Measurements from ENCODE around the gene CLCN4. TPM values are rescaled to one million over a fixed set of nuclear protein-coding genes. Genes with fewer than 3 reads are reported as not detected.

CLCN4 gene
- total and polyA plus RNA-seq, 2 of the 8 experiments (the other 6 are each of a cell fraction or from before 2014, with no cell fraction given) = 3.3 to 11.2 TPM

- no peaks in the 10 kb centered on the region; the same call in 1 of the 2 replicates for H3K79me1 ChIP-seq (ENCODE audit: low read depth, low read length)
- H3K79me2 ChIP-seq (ENCODE audit: control insufficient read depth in 1 of 2, insufficient read depth in 2 of 2, low read length in 2 of 2) = no peaks in the 10 kb centered on the region
- no peak overlapping the region for H3K4me2 ChIP-seq (ENCODE audit: insufficient read depth in 1 of 2, low read depth in 2 of 2, low read length in 2 of 2)
- H2BK120ac ChIP-seq (replicated peaks; ENCODE audit: low read depth, low read length) = no peak overlapping the region
- no peak overlapping the region for H3K14ac ChIP-seq (ENCODE audit: insufficient read length)
- no peak overlapping the region for H4K91ac ChIP-seq (replicated peaks; ENCODE audit: insufficient read length, low read length)
- DNase-seq (ENCODE audit: low read depth in 1 of 2, low spot score in 2 of 2) (no peak), FAIRE-seq (no peak)
- no peaks in the 10 kb centered on the region for H3K36me3 ChIP-seq (ENCODE audit: control insufficient read depth in 2 of 4, insufficient read depth in 4 of 4, low read length in 3 of 4)
- no peak overlapping the region for H3K27ac ChIP-seq (ENCODE audit: low read depth, low read length)
- no peak overlapping the region for H4K8ac ChIP-seq (ENCODE audit: extremely low read depth, insufficient read depth, low read length)
- no peak overlapping the region for H2BK12ac ChIP-seq (ENCODE audit: low read depth, low read length)
- CTCF ChIA-PET (ENCODE audit: partially characterized antibody) = no interaction called here
- no peak overlapping the region for H3K18ac ChIP-seq (ENCODE audit: extremely low read depth, low read length)
- no peaks in the 10 kb centered on the region for H3K9me3 ChIP-seq (ENCODE audit: insufficient read depth in 2 of 2, low read depth in 1 of 2, low read length in 1 of 2)
- H3K4me1 ChIP-seq (replicated peaks in 1 of 4; ENCODE audit: control insufficient read depth in 3 of 4, insufficient read depth in 4 of 4, low read length in 3 of 4) = peaks cover 0 to 6% (median 3%) of the 10 kb centered on the region in 4 experiments; a peak in 3 of 7 replicates
- TF ChIP-seq SRF (IDR thresholded peaks at IDR 0.05; ENCODE audit: low read depth, low read length) = no peak
- no peak for TF ChIP-seq RNF2 (IDR thresholded peaks at IDR 0.05; ENCODE audit: borderline replicate concordance, low read depth, low read length, missing control alignments, poor library complexity, severe bottlenecking)
- no peak for TF ChIP-seq RXRA (IDR thresholded peaks at IDR 0.05; ENCODE audit: insufficient read depth, low read depth, low read length)
- H3K23ac ChIP-seq (ENCODE audit: insufficient read length) = no peak overlapping the region
- H2AFZ ChIP-seq (ENCODE audit: low read length) = no peak overlapping the region
- no peaks in the 10 kb centered on the region for H3K23me2 ChIP-seq (ENCODE audit: low read depth, low read length)
- no peak overlapping the region for H2AK5ac ChIP-seq (ENCODE audit: low read depth, low read length)
- no peak overlapping the region for H3K4me3 ChIP-seq (ENCODE audit: extremely low read depth in 1 of 4, insufficient read depth in 2 of 4, low read depth in 3 of 4, low read length in 4 of 4)
- no peak overlapping the region for H2BK5ac ChIP-seq (ENCODE audit: low read depth, low read length)
- H4K5ac ChIP-seq (ENCODE audit: insufficient read length, low read depth, low read length) = no peak overlapping the region
- no peaks in the 10 kb centered on the region for H4K20me1 ChIP-seq (replicated peaks in 1 of 2; ENCODE audit: control insufficient read depth in 1 of 2, insufficient read depth in 2 of 2, low read length in 2 of 2)
- POLR2A ChIA-PET (ENCODE audit: partially characterized antibody) = interaction anchor here (0.9 to 1.4 kb wide), 2 partner anchors 9 to 11 kb away, joined by 3 read pairs; no protein-coding TSS in a partner anchor
- no peak overlapping the region for H2BK15ac ChIP-seq (ENCODE audit: low read length)
- no peaks in the 10 kb centered on the region for H3K27me3 ChIP-seq (replicated peaks in 1 of 4; ENCODE audit: control insufficient read depth in 3 of 4, extremely low read depth in 1 of 4, insufficient read depth in 3 of 4, low read length in 3 of 4)
- no peak overlapping the region for H3K9ac ChIP-seq (replicated peaks in 1 of 4; ENCODE audit: extremely low read depth in 1 of 4, low read depth in 3 of 4, low read length in 3 of 4)
- H3K4ac ChIP-seq (replicated peaks; ENCODE audit: insufficient read length, low read depth, low read length) = no peak overlapping the region
- no peak overlapping the region for H3K56ac ChIP-seq (replicated peaks; ENCODE audit: insufficient read length, low read depth, low read length)
- no peak overlapping the region for H2BK20ac ChIP-seq (ENCODE audit: low read length)
- 94% methylated on average over 7 of the region's 9 CpGs; no CpG with 5 or more reads in 1 of the 2 experiments for WGBS, 2 experiments (ENCODE audit: extremely low coverage in 1 of 2, insufficient coverage in 1 of 2, insufficient read length in 1 of 2, insufficient replicate concordance in 2 of 2, low coverage in 1 of 2, low lambda C conversion rate in 2 of 2, missing lambda C conversion rate in 1 of 2)
These were observed 11.5 kb downstream of the CLCN4 start for GRCh38 chrX:10168226-10168625.
